CD4-positive, CD25-positive, alpha-beta regulatory T cell (primary cell): Measurements from ENCODE around the gene PIK3R6. TPM values are rescaled to one million over a fixed set of nuclear protein-coding genes. Genes with fewer than 3 reads are reported as not detected.

ENCODE experiments used
- ATAC-seq, 2 donors: fragments of 150-1000 bp; cut with Tn5 transposase; one replicate each; pipeline ENCODE4 v1.10.0; 2021; ENCODE audit warnings: low read depth in 2 of 2, moderate number of reproducible peaks in 2 of 2, moderate library complexity in 1 of 2
- DNase-seq, 3 donors: peaks; one replicate each; pipeline versions ENCODE4 v3.0.0 to v3.0.0-alpha.2; 2012 to 2022; ENCODE audit warnings: mixed read lengths in 1 of 3
- H3K27ac ChIP-seq: one replicate; pipeline ENCODE4 v1.7.0; 2013; ENCODE audit warnings: mild to moderate bottlenecking, low read length; ENCODE audit not compliant: insufficient read depth, poor library complexity, severe bottlenecking
- H3K27me3 ChIP-seq: one replicate; pipeline ENCODE4 v1.7.0; 2013; ENCODE audit warnings: low read length; ENCODE audit not compliant: control insufficient read depth, insufficient read depth
- H3K36me3 ChIP-seq: one replicate; pipeline ENCODE4 v1.7.0; 2013; ENCODE audit warnings: mild to moderate bottlenecking, low read length, moderate library complexity; ENCODE audit not compliant: control insufficient read depth, insufficient read depth
- H3K4me1 ChIP-seq: 2 replicates; pipeline ENCODE4 v1.7.0; 2013; ENCODE audit warnings: mild to moderate bottlenecking, low read length; ENCODE audit not compliant: insufficient read depth, control insufficient read depth, poor library complexity, severe bottlenecking
- H3K4me3 ChIP-seq: one replicate; pipeline ENCODE4 v1.7.0; 2013; ENCODE audit warnings: low read depth, mild to moderate bottlenecking, low read length, moderate library complexity
- H3K9me3 ChIP-seq, 2 experiments: 1 replicate in 1 of 2; 2 replicates in 1 of 2; pipeline ENCODE4 v1.7.0; 2013; ENCODE audit warnings: low read length in 2 of 2, mild to moderate bottlenecking in 1 of 2, moderate library complexity in 1 of 2; ENCODE audit not compliant: control insufficient read depth in 2 of 2
- H3K27ac Mint-ChIP-seq, 3 donors: one replicate each; pipeline ENCODE4 v1.8.0; 2020 to 2022; ENCODE audit warnings: mild to moderate bottlenecking in 3 of 3, mixed read lengths in 3 of 3, moderate library complexity in 2 of 3
- H3K27me3 Mint-ChIP-seq: one replicate; pipeline ENCODE4 v1.8.0; 2022; ENCODE audit warnings: mild to moderate bottlenecking, mixed read lengths
- H3K36me3 Mint-ChIP-seq: one replicate; pipeline ENCODE4 v1.8.0; 2020; ENCODE audit warnings: mixed read lengths
- H3K4me1 Mint-ChIP-seq, 4 donors: one replicate each; pipeline ENCODE4 v1.8.0; 2020 to 2022; ENCODE audit warnings: mixed read lengths in 4 of 4, mild to moderate bottlenecking in 1 of 4
- H3K4me3 Mint-ChIP-seq, 4 donors: one replicate each; pipeline ENCODE4 v1.8.0; 2020 to 2022; ENCODE audit warnings: mild to moderate bottlenecking in 4 of 4, mixed read lengths in 4 of 4, moderate library complexity in 3 of 4
- H3K9me3 Mint-ChIP-seq, 7 donors: one replicate each; pipeline ENCODE4 v1.8.0; 2020 to 2022; ENCODE audit warnings: mixed read lengths in 7 of 7, mild to moderate bottlenecking in 3 of 7, moderate library complexity in 2 of 7
- polyA plus RNA-seq, 4 donors: library from polyadenylated mRNA; unstranded; fragments of 300-500 nt; fragmentation: Illumina TruSeq; gene quantifications; one replicate each; pipeline ENCODE4 v1.2.3, GENCODE V29; 2021
- total RNA-seq: library from RNA; stranded (reverse); gene quantifications from one replicate; pipeline ENCODE4 v1.2.3, GENCODE V29; 2022

Gene PIK3R6
- total and polyA plus RNA-seq, 5 donors from 2014 or later, result 1.1 TPM; not detected in 4

GRCh38 chr17:8757189-8757588, 110.3 kb downstream of the PIK3R6 start:
- peaks cover 0 to 1% (median 0%) of the 10 kb centered on the region in 7 donors for H3K9me3 Mint-ChIP-seq
- Histone ChIP-seq H3K27me3 (peaks cover 5% of the 10 kb centered on the region), H3K4me3 (no peak overlapping the region), H3K9me3 (no peaks in the 10 kb centered on the region), H3K4me1 (no peaks in the 10 kb centered on the region), H3K27ac (no peak overlapping the region), H3K36me3 (no peaks in the 10 kb centered on the region)
- no peak overlapping the region for H3K4me3 Mint-ChIP-seq
- peaks cover 14% of the 10 kb centered on the region for H3K27me3 Mint-ChIP-seq
- ATAC-seq, result no peak
- DNase-seq, result no peak
- H3K4me1 Mint-ChIP-seq, result no peaks in the 10 kb centered on the region
- peaks cover 3% of the 10 kb centered on the region for H3K36me3 Mint-ChIP-seq
- no peak overlapping the region for H3K27ac Mint-ChIP-seq

GRCh38 chr17:8755590-8756255, 111.8 kb downstream of the PIK3R6 start:
- H3K4me3 ChIP-seq, result no peak overlapping the region
- peaks cover 5% of the 10 kb centered on the region for H3K27me3 ChIP-seq
- H3K27ac ChIP-seq, result no peak overlapping the region
- Mint-ChIP-seq H3K4me3 (no peak overlapping the region), H3K27me3 (peaks cover 16% of the 10 kb centered on the region), H3K27ac (no peak overlapping the region), H3K9me3 (peaks cover 0 to 1% (median 0%) of the 10 kb centered on the region in 7 donors), H3K4me1 (no peaks in the 10 kb centered on the region), H3K36me3 (peaks cover 3% of the 10 kb centered on the region)
- DNase-seq (no peak), ATAC-seq (no peak)
- H3K9me3 ChIP-seq, result no peaks in the 10 kb centered on the region
- no peaks in the 10 kb centered on the region for H3K4me1 ChIP-seq
- H3K36me3 ChIP-seq, result no peaks in the 10 kb centered on the region

- Mint-ChIP-seq H3K27ac (no peak overlapping the region), H3K4me1 (no peaks in the 10 kb centered on the region), H3K4me3 (no peak overlapping the region), H3K9me3 (peaks cover 0 to 1% (median 0%) of the 10 kb centered on the region in 7 donors), H3K36me3 (peaks cover 3% of the 10 kb centered on the region), H3K27me3 (peaks cover 14% of the 10 kb centered on the region)
- Histone ChIP-seq H3K4me3 (no peak overlapping the region), H3K27ac (no peak overlapping the region), H3K36me3 (no peaks in the 10 kb centered on the region), H3K27me3 (peaks cover 3% of the 10 kb centered on the region), H3K4me1 (no peaks in the 10 kb centered on the region), H3K9me3 (no peaks in the 10 kb centered on the region)
- ATAC-seq (no peak), DNase-seq (no peak)
Observed at GRCh38 chr17:8754890-8755289, 112.6 kb downstream of the PIK3R6 start.

GRCh38 chr17:8753976-8754440, 113.5 kb downstream of the PIK3R6 start:
- peaks cover 0 to 1% (median 0%) of the 10 kb centered on the region in 7 donors for H3K9me3 Mint-ChIP-seq
- H3K27me3 Mint-ChIP-seq, result peaks cover 10% of the 10 kb centered on the region
- no peaks in the 10 kb centered on the region for H3K4me1 ChIP-seq
- no peaks in the 10 kb centered on the region for H3K36me3 ChIP-seq
- peak in 1 of 3 donors; percentile 29 for DNase-seq
- no peaks in the 10 kb centered on the region for H3K9me3 ChIP-seq
- H3K4me1 Mint-ChIP-seq, result no peaks in the 10 kb centered on the region
- H3K4me3 ChIP-seq, result no peak overlapping the region
- H3K27ac Mint-ChIP-seq, result no peak overlapping the region
- peaks cover 3% of the 10 kb centered on the region for H3K36me3 Mint-ChIP-seq
- H3K27ac ChIP-seq, result no peak overlapping the region
- H3K4me3 Mint-ChIP-seq, result no peak overlapping the region
- H3K27me3 ChIP-seq, result peaks cover 3% of the 10 kb centered on the region
- no peak for ATAC-seq

GRCh38 chr17:8753136-8753975, 114.1 kb downstream of the PIK3R6 start:
- no peak overlapping the region for H3K4me3 Mint-ChIP-seq
- Histone ChIP-seq H3K36me3 (no peaks in the 10 kb centered on the region), H3K27me3 (peaks cover 3% of the 10 kb centered on the region), H3K4me3 (no peak overlapping the region), H3K27ac (no peak overlapping the region), H3K9me3 (no peaks in the 10 kb centered on the region), H3K4me1 (no peaks in the 10 kb centered on the region)
- DNase-seq, result no peak
- H3K27ac Mint-ChIP-seq, result no peak overlapping the region
- peaks cover 0 to 1% (median 0%) of the 10 kb centered on the region in 7 donors for H3K9me3 Mint-ChIP-seq
- H3K27me3 Mint-ChIP-seq, result peaks cover 14% of the 10 kb centered on the region
- ATAC-seq, result no peak
- H3K4me1 Mint-ChIP-seq, result peaks cover 0 to under 1% (median 0%) of the 10 kb centered on the region in 4 donors
- H3K36me3 Mint-ChIP-seq, result peaks cover 3% of the 10 kb centered on the region

Other genes with a start within 250 kb of the PIK3R6 start
- 4.0 TPM for gene MYH10, start 236.9 kb downstream of the PIK3R6 start, total RNA-seq
- gene MYH10, start 236.9 kb downstream of the PIK3R6 start, polyA plus RNA-seq, result 1 to 10 TPM in 3 of 4 donors, under 1 TPM in 1; 0.67 to 1.2 (median 1.1) TPM
- gene CCDC42, start 122.8 kb downstream of the PIK3R6 start, total RNA-seq, result not detected
- under 1 TPM in 2 of 4 donors, not detected in 2; 0.12 to 0.37 TPM for gene CCDC42, start 122.8 kb downstream of the PIK3R6 start, polyA plus RNA-seq
- gene SPDYE4, start 109.1 kb downstream of the PIK3R6 start, total RNA-seq, result not detected
- gene SPDYE4, start 109.1 kb downstream of the PIK3R6 start, polyA plus RNA-seq, result not detected
- gene MFSD6L, start 68.3 kb downstream of the PIK3R6 start, total RNA-seq, result not detected
- not detected for gene MFSD6L, start 68.3 kb downstream of the PIK3R6 start, polyA plus RNA-seq
- gene PIK3R5, start 98.0 kb upstream of the PIK3R6 start, total RNA-seq, result 275 TPM
- gene PIK3R5, start 98.0 kb upstream of the PIK3R6 start, polyA plus RNA-seq, result 10 to 100 TPM; 34.8 to 40.1 (median 36.9) TPM
- not detected for gene NTN1, start 153.8 kb upstream of the PIK3R6 start, total RNA-seq
- under 1 TPM in 1 of 4 donors, not detected in 3; 0.03 TPM for gene NTN1, start 153.8 kb upstream of the PIK3R6 start, polyA plus RNA-seq